DOHH2 (cell line): ENCODE data around the gene GRPEL2.
"Not testable (repeated sequence)": the region's sequence is repeated elsewhere in the genome, so short reads cannot be mapped to it uniquely, and the experiment has no call there.

Experiments
- H3F3A ChIP-seq: fragments of 200-600 bp; sonication (generic), shearing (Covaris generic); 2 replicates; pipeline ENCODE4 v1.6.0; 2016; ENCODE audit warnings: antibody characterized with exemption, mild to moderate bottlenecking; ENCODE audit not compliant: control insufficient read depth, insufficient read depth
- H3K27ac ChIP-seq: fragments of 200-600 bp; sonication (generic); 2 replicates; pipeline ENCODE4 v1.5.1; 2014; ENCODE audit warnings: low read depth, mild to moderate bottlenecking, low read length, moderate library complexity
- H3K27me3 ChIP-seq: fragments of 200-600 bp; sonication (generic); 2 replicates; pipeline ENCODE4 v1.6.1; 2014; ENCODE audit warnings: mild to moderate bottlenecking, low read length, mixed read lengths; ENCODE audit not compliant: control insufficient read depth
- H3K36me3 ChIP-seq: fragments of 200-600 bp; sonication (generic); 2 replicates; pipeline ENCODE4 v1.6.1; 2014; ENCODE audit warnings: mild to moderate bottlenecking, low read length, moderate library complexity, mixed read lengths; ENCODE audit not compliant: control insufficient read depth
- H3K4me1 ChIP-seq: fragments of 200-600 bp; sonication (generic); 2 replicates; pipeline ENCODE4 v1.6.1; 2014; ENCODE audit warnings: mild to moderate bottlenecking, low read length, mixed read lengths; ENCODE audit not compliant: control insufficient read depth
- H3K4me2 ChIP-seq: fragments of 200-600 bp; sonication (generic); 2 replicates; pipeline ENCODE4 v1.6.0; 2014; ENCODE audit warnings: mild to moderate bottlenecking, low read length, moderate library complexity
- H3K4me3 ChIP-seq: fragments of 200-600 bp; sonication (generic); 2 replicates; pipeline ENCODE4 v1.5.1; 2014; ENCODE audit warnings: mild to moderate bottlenecking, low read length, mixed read lengths
- H3K79me2 ChIP-seq: fragments of 200-600 bp; sonication (generic); 2 replicates; pipeline ENCODE4 v1.6.1; 2014; ENCODE audit warnings: mild to moderate bottlenecking, low read length, mixed read lengths; ENCODE audit not compliant: control insufficient read depth
- H3K9me2 ChIP-seq: fragments of 200-600 bp; sonication (generic); replicated peaks from 2 replicates; pipeline ENCODE4 v1.6.1; 2014; ENCODE audit warnings: mild to moderate bottlenecking, low read length, mixed read lengths; ENCODE audit not compliant: control insufficient read depth
- H3K9me3 ChIP-seq: fragments of 200-600 bp; sonication (generic); 2 replicates; pipeline ENCODE4 v1.6.1; 2014; ENCODE audit warnings: antibody characterized with exemption, low read length, mixed read lengths; ENCODE audit not compliant: control insufficient read depth, insufficient read depth
- H4K20me1 ChIP-seq: fragments of 200-600 bp; sonication (generic); 2 replicates; pipeline ENCODE4 v1.6.0; 2014; ENCODE audit warnings: low read depth, mild to moderate bottlenecking, antibody characterized with exemption, low read length, moderate library complexity; ENCODE audit not compliant: control insufficient read depth, insufficient read depth
- CTCF ChIP-seq: fragments of 200-600 bp; sonication (generic); IDR thresholded peaks from one replicate; pipeline ENCODE4 v1.5.1; 2014; ENCODE audit warnings: antibody characterized with exemption, mild to moderate bottlenecking, low read depth, low read length; ENCODE audit not compliant: poor library complexity, severe bottlenecking
- EZH2phosphoT487 ChIP-seq: fragments of 200-600 bp; sonication (generic); IDR thresholded peaks from 2 replicates; pipeline ENCODE4 v1.6.1; 2017; ENCODE audit warnings: borderline replicate concordance, mild to moderate bottlenecking, antibody characterized with exemption, low read length, moderate library complexity, mixed read lengths

Gene GRPEL2

GRCh38 chr5:149392718-149393117 lies 47.4 kb downstream of the GRPEL2 start:
- Histone ChIP-seq H3K4me3 (no peak overlapping the region), H4K20me1 (no peaks in the 10 kb centered on the region), H3K9me2 (no peaks in the 10 kb centered on the region), H3K4me2 (no peak overlapping the region), H3K27ac (no peak overlapping the region), H3K27me3 (peaks cover 13% of the 10 kb centered on the region), H3F3A (no peaks in the 10 kb centered on the region), H3K79me2 (no peaks in the 10 kb centered on the region), H3K36me3 (no peaks in the 10 kb centered on the region), H3K9me3 (no peaks in the 10 kb centered on the region), H3K4me1 (no peaks in the 10 kb centered on the region)
- no peak for TF ChIP-seq EZH2phosphoT487
- no peak for TF ChIP-seq CTCF

- not testable (repeated sequence) for H4K20me1 ChIP-seq, H3K4me1 ChIP-seq, H3K36me3 ChIP-seq, H3F3A ChIP-seq, H3K79me2 ChIP-seq, H3K4me3 ChIP-seq, H3K9me2 ChIP-seq, H3K4me2 ChIP-seq, H3K9me3 ChIP-seq, H3K27ac ChIP-seq
- H3K27me3 ChIP-seq, result peaks cover 13% of the 10 kb centered on the region
These were observed 49.7 kb downstream of the GRPEL2 start for GRCh38 chr5:149394996-149395395.

GRCh38 chr5:149397530-149397929 lies 52.2 kb downstream of the GRPEL2 start:
- peaks cover 26% of the 10 kb centered on the region for H3K27me3 ChIP-seq

GRCh38 chr5:149398747-149399266 lies 53.5 kb downstream of the GRPEL2 start:
- H3K4me2 ChIP-seq, H3K9me3 ChIP-seq, H3K4me3 ChIP-seq: not testable (repeated sequence)

More at GRCh38 chr5:149397530-149397929, 52.2 kb downstream of the GRPEL2 start:
- H3K9me2 ChIP-seq, result no peaks in the 10 kb centered on the region
- no peak overlapping the region for H3K4me2 ChIP-seq
- H3K4me1 ChIP-seq, result peaks cover 8% of the 10 kb centered on the region
- no peaks in the 10 kb centered on the region for H3K79me2 ChIP-seq
- TF ChIP-seq EZH2phosphoT487, result no peak
- no peak for TF ChIP-seq CTCF
- no peaks in the 10 kb centered on the region for H3K36me3 ChIP-seq
- no peaks in the 10 kb centered on the region for H3F3A ChIP-seq
- no peak overlapping the region for H3K4me3 ChIP-seq
- no peak overlapping the region for H3K27ac ChIP-seq
- H3K9me3 ChIP-seq, result no peaks in the 10 kb centered on the region
- H4K20me1 ChIP-seq, result no peaks in the 10 kb centered on the region

More at GRCh38 chr5:149398747-149399266, 53.5 kb downstream of the GRPEL2 start:
- not testable (repeated sequence) for H3K36me3 ChIP-seq, H3K79me2 ChIP-seq, H3K27ac ChIP-seq, H3K9me2 ChIP-seq, H3F3A ChIP-seq, H4K20me1 ChIP-seq, H3K4me1 ChIP-seq
- peaks cover 26% of the 10 kb centered on the region for H3K27me3 ChIP-seq
